Right lung (tissue), 5 donors: ENCODE data around the gene ASB2. TPM values are rescaled to one million over a fixed set of nuclear protein-coding genes. Genes with fewer than 3 reads are reported as not detected.

ENCODE experiments used
- DNase-seq, 2 donors: peaks; one replicate each; pipeline ENCODE4 v3.0.0-alpha.2; 2013
- polyA plus RNA-seq, 5 donors: library from polyadenylated mRNA; unstranded; fragments of 120-200 nt; gene quantifications; one replicate each; pipeline versions ENCODE4 v1.2.1 to v1.2.3, GENCODE V29; 2013; ENCODE audit warnings: inconsistent platforms in 1 of 5, low replicate concordance in 1 of 5; ENCODE audit not compliant: insufficient read length in 5 of 5, insufficient read depth in 1 of 5

ASB2 gene
- polyA plus RNA-seq, 5 donors: 0.43 to 2.9 (median 1.4) TPM

DNA sequence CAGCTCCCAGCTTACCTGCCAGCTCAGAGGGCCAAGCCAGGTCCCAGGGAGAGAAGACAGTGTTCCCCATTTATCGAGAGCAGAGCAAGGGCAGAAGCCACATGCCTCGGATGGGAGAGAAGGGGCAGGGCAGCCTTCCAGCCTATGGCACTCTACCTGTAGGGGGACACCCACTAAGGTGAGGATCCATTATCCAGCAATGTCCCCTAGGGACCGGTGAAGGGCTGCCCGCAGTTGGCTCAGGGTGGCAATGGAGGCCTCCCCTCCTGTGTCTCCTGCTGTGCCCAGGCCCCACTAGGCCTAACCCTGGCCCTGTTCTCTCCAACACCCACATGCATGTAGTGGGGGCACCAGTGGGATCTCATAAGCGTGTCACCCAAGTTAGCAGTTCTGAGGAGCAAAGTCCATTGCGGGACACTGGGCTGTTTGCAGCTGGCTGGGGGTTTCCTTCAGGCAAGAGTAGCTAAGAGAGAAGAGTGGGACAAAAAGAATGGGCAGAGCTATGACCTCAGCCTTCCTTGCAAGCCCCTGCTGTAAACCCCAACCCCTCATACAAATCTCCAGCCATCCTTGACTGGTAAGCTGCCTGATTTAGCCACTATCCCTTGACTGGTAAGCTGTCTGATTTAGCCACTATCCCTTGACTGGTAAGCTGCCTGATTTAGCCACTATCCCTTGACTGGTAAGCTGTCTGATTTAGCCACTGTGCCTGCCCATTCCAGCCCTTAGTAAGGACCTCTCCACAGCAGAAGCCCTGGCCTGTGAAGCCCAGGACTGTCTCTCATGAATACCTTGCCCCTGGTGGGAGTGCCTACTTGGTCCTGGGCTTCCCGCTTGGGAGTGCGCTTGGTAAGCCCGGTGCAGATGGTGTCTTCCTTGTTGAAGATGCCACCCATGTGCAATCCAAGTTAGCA lies 5.2 kb upstream of the ASB2 start:
- no peak for DNase-seq

DNA sequence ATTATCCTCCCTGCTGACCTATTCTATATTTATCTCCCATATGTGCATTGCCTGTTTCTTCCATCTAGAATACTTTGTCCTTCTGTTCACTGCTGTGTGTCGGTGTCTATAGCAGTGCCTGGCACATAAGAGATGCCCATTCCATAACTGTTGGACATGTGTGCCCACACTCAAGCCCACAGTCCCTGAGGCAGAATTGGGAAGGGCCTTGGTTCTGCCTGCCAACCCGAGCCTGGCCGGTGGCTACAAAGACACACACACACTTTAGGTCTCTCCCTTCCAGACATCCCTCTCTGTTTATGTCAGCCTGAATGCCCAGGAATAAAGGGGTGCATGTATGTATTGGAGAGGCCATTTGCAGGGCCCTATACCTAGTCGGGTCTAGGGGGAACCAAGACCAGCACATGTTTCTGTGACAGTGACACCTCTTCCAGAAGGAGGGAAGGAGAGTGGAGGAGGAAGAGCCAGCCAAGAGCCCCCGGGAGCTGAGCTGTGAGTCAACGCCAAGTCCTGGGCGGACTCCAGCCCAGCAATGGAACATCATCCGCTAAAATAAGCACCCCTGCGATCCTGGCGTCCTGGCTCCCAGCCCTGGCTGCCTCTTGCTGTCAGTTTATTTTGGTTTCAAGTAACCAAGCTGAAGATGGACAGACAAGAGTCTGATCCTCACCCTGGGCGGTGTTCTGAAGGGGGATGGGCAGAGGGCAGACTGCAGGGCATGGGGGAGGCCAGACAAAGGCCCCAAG lies 4.3 kb upstream of the ASB2 start:
- DNase-seq: no peak

DNA sequence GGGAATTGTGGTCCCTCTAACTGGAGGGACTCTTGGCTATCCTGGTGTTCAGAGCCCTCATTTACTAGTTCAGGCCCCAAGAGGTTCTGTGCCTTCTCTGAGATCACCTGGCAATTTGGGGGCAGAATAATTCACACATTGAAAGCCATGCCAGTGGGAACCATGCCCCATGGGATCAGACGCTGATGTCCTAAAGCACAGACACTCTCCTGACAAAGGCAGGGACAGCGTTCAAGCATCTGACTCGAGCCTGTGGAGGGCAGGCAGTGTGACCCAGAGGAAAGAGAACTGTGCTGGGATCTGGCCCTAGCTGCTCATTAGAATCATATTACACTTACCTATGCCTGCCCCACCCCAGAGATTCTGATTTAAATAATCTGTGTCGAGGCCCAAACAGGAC lies 2.4 kb upstream of the ASB2 start:
- DNase-seq: no peak

DNA sequence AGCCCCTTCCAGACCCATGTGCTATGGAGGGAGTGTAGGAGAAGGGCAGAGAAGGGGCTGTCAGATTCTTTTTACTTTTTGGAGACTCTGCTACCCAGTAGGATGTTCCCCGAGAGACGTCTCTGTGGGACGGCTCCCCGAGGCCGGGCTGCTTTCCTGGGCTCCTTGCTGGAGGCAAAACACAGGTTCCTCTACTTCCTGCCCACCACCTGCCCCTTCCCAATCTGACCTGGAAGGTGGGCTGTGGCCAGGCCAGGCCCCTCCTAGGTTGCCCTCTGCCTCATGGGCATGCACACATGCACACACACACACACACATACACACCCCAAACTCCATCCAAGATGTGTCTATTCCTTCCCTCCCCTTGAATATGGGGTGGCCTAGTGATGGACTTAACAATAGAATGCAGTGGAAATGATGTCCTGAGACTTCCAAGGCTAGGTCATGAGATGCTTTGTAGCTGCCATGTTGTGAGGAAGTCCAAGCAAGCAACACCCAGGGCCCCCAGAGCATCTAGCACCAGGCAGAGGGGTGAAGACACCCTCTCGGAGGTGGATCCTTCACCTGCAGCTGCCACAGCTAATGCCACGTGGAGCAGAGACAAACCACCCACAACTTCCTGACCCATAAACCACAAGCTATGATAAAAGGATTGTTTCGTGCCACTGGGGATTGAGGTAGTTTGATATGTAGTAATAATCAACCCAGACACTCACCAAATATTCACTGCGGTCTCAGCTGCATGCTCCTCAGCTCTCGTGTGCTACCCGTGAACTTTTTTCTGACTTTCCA lies 1.6 kb upstream of the ASB2 start:
- no peak for DNase-seq

DNA sequence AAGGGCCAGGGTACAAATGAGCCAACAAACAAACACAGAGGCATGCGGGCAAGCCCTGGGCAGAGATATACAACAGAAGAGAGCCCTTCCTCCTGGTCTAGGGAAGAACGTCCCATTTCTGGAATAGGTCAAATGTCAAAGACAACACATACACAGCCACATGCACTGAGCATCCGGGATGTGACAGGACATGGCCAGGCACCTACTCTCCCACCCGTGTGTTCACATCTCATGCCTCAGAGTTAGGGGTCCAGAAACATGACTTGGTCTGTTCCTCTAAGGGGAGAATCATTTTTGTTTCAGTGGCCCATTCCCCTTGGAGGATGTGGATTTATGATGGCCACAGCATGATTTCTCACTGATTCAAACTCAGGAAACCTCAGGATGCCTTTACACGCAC lies 801 bp upstream of the ASB2 start:
- no peak for DNase-seq

DNA sequence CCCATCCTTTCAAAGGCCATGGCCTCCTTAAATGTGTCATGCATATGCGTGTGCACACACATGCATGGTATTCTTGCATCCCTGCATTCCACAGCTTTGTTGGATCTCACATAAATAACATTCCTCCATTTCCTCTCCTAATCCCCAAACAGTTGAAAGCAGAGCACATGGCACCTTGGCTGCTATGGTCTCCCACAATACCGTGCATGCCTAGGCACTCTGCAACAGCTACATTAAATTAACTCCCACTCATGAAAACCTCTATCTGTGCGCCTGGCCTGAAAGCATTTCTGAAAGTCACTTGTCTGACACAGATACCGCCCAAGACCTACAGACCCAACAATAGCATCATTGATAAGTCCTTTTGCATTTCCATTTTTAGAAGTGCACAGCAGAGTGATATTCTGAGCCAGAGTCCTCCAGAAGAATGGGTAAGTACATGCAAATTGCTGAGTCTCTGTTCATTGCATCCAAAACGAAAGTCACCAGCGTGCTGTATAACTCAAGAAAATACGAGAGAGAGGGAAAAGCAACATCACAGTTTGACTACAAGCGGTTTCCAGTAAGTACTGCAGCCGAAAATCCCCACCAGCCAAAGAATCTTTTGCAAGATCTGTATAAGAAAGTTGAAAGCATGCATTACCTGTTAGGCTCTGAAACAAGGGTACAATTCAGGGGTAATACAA lies 436 bp downstream of the ASB2 start:
- no peak for DNase-seq

DNA sequence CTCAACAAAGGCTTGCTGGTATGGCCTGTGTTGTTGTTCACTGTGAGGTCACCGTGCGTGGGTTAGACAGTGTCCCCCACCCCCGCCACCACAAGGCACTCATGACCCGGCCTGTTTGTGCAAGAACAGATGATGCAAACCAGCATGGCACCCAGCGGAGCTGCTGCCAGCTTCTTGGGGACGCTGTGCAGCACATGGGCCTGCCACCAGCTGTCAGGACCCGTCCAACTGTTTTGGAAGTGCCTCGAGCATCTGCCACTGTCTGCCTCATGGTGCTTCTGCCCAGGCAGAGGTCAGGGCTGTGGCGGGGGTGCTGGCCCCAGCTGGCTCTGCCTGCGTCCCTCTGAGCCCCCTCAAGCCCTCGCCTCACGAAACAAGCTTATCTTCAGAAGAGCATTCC lies 1.5 kb downstream of the ASB2 start:
- no peak for DNase-seq

DNA sequence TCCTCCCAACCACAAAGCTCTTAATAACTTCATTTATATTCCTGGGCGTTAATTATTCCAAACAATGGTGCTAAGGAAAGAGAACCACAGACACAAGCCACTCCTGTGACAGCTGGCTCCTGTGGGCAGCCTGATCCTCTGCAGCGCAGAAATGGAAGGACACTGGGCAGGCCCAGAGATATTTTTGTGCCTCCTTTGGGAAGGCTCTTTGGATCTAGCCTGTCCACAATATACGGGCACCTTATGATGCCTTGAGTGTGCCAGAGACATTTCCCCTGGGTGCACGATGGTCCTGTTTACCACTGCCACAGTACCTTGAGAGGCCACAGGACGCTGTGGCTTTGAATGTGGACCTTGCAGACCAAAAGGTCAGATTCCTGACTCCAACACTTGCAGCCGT lies 2.1 kb downstream of the ASB2 start:
- no peak for DNase-seq

DNA sequence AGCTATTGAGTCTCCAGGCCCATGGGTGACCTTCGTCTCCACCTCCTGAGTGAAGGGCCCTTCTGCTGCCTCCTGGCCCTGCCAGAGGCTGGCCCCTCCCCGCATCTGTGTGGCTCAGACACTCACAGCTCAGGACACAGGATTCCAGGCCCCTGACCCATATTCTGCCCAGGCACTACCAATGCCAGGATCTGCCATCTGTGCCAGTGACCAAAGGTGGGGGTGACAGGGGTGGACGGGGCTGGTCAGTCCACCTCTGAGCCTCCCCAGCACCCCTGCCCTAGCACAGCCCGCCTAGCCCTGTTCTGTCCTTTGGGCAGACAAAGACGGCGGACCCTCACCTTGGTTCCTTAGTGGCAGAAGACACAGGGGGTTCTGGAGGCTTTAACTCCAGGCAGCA lies 2.8 kb downstream of the ASB2 start:
- DNase-seq: no peak

DNA sequence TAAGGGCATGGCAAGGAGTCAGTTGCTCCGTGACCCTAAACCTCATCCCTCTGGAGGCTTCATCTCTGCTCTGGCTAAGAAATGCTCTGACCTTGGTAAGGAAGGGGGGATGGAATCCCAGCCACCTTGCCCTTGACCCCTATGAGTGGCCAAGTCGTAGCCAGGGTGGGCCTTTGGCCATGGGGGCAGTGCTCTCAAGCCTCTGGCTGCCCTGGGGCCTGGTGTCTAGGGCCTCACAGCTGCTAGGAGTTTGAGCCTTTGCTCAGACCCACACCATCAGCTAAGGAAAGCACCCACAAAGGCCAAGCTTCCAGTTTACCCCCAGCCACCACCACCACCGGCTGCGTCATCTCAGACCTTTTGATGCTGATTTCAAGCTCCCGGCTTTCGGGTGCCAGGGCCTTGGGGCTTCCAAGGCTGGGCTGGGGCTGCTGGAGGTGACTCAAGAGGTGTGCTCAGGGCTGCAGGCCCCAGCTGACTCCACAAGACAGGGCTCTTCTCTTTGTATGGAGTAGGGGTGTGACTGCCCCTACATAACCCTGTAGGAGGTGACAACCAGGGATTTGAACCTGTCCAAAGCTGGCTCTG lies 3.7 kb downstream of the ASB2 start:
- no peak for DNase-seq

DNA sequence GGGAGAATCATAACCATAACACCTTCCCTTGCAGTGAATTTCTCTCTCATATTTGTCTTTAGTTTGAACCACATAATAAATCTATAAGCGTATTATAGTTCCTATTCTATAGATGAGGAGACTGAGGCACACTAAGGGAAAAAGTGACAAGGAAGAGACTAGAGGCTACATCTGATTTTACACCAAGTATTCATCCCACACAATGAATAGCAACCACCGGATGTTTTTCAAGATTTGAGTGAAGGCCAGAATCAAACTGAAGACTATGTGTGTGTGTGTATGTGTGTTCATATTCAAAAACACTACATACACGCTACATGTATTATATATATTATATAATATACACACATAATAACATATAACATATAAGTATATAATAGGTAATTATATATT lies 4.7 kb downstream of the ASB2 start:
- DNase-seq: no peak

DNA sequence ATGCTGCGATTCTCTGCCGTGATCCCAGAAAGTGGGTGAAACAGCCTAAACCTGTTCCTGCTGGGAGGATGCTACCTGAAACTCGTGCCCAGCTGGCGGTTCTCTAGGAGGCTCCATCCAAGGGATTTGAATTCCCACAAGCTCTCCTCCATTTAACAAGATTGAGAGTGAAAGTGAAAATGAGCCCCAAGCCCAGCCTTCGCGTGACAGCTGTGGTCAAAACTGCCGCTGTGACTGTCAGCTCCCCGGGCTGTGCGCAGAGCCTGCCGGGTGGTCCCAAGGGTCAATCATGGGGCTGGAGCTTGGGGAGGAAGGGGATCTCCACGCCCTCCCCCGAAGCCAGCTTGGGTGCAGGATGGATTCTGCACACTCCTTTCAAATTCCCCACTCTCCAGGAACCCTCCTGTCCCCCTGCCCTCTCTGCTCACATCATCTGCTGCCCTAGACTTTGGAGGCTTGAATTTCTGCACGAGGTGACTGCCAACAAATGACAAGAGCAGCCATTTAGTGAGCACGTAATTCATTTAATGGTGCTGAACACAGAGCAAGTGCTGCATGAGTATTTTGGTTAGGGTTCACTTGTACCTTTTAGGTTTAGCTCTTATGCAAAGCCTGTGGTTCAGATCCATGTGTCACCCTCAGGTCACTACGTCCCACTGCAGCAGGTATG lies 5.3 kb downstream of the ASB2 start:
- no peak for DNase-seq

DNA sequence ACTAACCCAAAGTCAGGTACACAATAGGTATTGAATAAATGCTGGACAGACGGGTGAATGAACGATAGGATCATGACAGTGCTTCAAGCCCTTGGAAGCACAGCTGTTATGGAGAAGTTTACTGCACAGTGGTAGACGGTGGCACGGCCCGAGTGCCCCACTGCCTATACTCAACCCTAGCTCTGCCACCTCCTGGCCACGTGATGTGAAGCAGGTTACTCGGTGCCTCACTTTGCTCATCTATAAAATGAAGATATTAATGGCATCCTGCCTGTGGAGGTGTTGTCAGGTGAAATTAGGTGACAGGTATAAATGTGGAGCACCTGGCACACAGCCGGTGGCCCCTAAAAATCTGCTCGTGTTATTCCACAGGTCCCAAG lies 5.8 kb downstream of the ASB2 start:
- no peak for DNase-seq

DNA sequence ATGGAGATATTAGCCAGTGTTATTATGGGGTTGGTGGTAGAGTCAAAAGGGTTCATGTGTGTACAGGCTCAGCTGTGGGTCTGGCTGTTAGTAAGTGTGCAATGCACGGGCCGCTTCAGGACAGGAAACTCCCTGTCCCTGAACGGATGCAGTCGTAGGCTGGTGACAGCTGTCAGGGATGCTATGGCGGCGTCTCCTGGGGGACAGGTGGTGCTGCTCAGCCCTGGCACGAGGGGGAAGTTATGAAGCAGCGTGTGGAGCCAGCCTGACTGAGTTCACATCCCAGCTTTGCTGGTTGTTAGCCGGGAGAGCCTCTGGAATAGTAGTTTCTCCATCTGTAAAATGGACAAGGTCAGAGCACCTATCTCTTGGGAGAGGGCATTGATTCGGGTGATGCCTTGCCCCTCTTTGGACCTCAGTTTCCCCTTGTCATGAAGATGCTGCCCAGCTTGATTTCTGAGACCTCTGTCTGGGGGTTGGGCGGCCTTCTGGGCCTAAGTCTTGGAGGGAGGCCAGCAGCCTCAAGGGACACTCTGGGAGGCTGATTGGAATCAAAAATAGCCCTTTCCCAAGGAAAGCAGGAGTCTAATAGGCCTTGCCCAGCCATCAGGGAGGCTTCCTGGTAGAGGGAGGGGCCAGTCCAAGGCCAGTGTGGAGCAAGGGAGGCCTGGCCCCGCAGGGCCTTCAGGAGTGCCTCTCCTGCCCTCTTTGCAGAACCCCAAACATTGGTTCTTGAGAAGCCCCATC lies 7.1 kb downstream of the ASB2 start:
- DNase-seq: no peak

DNA sequence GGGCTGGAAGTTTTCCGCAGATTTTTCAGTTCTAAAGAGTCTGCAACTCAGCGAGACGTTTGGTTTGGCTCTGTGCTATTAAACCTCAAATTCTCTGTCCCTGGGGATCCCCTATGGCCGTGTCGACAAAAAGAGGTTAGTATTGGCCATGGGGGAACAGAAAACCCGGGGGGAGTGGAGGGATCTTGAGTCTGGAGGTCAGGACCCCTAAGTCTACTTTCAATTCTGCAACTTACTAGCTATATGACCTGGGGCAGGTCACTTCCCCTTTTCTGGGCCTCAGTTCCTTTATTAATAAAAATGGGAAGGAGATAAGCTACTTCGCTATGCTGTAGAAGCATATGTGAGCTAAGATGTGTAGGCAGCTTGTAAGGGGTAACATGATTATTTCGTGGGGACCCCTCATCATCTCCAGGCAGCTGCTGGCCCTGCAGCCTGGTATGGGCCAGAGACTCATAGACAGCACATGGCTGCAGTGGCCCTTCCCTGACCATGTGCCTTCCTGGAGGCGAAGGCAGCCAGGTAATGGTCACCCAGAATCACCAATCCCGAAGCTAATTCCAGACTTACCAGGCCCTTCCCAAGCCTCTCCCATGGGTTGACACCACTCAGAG lies 8.6 kb downstream of the ASB2 start:
- no peak for DNase-seq

DNA sequence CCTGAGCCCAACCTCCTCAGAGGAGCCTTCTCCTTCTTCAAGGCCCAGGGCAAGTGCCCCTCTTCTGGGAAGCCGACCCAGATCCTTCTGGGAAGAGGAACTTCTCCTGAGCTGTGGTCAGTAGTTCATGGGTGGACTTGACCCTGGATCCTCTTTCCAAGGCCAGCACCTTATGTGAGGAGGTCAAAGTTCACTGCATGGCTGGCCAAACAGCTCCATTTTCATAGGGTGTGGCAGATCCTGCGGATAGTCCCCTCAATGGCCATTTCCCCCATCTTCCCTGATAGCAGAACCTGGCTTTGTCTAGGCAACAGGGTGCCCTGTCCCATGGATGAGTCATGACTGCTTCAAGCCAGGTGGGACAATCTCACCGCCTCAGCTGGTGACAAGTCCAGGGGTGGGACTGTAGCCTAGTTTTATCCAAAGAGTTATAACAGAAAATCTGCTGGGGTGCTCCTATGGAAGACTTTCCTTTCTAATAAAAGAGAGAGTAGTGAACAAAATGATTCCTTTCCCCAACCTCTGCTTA lies 10.4 kb downstream of the ASB2 start:
- DNase-seq: no peak

DNA sequence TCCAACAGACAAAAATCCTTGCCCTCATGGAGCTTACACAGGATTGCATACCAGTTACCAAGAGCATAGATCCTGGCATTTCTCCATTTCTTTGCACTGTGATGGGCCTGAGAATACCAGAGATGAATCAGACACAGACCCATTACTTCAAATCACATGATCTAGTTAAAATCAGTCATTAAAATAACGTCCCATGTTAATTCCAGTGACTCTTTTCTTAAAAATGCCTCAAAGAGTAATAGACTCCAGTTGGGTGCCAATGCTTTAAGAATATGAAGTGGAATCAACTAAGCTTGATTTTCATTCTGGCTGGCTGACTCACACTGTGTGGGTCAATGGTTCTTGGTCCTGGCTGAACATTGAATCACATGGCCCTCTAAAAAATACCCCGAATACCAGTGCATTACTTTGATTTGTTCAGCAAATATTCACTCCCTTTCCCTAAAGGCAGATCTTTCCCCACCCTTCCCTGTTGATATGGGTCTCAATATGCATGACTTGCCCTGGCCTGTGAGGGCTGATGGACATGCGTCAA lies 11.0 kb downstream of the ASB2 start:
- DNase-seq: no peak

DNA sequence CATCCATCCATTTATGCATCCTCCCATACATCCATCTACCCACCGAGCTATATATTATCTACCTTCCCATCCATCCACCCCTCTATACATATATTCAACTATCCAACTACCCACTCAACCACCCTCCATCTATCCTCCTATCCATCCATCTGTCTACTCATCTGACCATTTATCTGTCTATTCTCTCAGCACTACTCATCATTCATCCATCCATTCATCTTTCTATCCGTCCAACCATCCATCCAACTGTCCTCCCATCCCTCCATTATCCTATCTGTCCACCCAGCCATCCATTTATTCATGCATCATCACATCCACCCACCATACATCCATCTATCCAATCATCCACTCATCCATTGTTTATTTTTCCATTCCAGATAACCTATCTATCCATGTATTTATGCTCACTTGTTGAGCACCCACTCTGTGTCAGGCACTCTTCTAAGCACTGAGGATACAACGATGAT lies 11.5 kb downstream of the ASB2 start:
- DNase-seq: no peak

DNA sequence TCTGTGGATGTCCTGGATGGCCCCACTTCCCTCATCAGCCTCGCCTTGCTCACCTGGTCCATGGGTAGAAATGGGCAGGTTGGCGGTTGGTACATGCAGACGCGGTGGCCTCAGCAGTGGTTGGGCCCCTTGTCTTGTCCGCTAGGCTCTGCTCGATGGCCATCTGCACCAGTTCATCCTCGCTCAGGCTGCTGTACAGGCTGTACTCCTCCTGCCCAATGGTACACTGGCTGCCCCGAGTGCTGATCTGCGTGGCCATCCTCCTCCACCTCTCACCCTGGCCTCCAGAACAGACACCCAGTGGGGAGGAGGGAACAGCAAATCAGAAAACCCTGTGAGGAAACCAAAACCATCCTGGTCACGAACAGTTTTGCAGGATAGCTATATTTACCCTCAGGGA lies 12.1 kb downstream of the ASB2 start:
- no peak for DNase-seq
